GM19467 (cell line): ENCODE measurements around the gene SLC8A3.
"Not testable (repeated sequence)": the region's sequence is repeated elsewhere in the genome, so short reads cannot be mapped to it uniquely, and the experiment has no call there.

Experiments used
- ATAC-seq: cut with Tn5 transposase; IDR thresholded peaks from one replicate; pipeline ENCODE4 v1.9.1; 2021; ENCODE audit warnings: mild to moderate bottlenecking, moderate library complexity; ENCODE audit not compliant: unreplicated experiment

The SLC8A3 gene, protein sequence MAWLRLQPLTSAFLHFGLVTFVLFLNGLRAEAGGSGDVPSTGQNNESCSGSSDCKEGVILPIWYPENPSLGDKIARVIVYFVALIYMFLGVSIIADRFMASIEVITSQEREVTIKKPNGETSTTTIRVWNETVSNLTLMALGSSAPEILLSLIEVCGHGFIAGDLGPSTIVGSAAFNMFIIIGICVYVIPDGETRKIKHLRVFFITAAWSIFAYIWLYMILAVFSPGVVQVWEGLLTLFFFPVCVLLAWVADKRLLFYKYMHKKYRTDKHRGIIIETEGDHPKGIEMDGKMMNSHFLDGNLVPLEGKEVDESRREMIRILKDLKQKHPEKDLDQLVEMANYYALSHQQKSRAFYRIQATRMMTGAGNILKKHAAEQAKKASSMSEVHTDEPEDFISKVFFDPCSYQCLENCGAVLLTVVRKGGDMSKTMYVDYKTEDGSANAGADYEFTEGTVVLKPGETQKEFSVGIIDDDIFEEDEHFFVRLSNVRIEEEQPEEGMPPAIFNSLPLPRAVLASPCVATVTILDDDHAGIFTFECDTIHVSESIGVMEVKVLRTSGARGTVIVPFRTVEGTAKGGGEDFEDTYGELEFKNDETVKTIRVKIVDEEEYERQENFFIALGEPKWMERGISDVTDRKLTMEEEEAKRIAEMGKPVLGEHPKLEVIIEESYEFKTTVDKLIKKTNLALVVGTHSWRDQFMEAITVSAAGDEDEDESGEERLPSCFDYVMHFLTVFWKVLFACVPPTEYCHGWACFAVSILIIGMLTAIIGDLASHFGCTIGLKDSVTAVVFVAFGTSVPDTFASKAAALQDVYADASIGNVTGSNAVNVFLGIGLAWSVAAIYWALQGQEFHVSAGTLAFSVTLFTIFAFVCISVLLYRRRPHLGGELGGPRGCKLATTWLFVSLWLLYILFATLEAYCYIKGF

DNA sequence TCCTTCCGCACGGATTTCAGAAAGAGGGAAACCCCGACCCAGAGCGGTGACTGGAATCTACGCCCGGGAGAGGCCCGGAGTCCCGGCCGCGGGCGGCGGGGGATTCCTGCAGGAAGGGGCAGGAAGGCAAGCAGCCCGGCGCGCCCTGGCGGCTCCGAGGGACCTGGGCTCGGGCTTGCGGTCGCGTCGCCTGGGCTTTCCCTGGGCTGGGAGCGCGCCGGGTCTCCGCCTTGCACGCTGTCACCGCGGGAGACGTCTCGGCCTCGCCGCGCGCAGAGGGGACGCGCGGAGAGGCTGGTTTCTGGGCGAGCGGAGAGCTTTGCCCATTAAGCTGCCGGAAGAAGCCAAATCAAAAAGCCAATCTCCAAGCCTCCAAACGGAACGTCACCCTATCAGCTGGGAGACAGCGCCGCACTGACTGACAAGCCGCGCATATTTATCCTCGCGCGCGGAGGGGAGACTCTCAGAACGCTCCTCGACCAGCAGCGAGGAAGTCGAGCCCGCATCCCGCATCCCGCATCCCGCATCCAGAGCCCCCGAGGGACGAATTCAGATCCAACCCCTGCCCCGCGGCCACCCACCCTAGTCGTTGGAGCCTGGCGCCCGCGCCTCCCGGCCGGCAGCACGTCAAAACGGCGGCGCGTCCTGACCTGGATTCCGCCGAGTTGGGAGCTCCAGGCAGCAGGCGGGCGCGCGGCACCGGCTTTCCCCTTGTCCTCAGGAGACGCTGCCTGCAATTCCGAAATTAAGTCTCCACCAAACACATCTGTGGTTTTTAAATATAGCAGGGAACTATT lies at the start of gene SLC8A3:
TSS of gene SLC8A3 (minus strand) at position 293 of the 797 bp plus-strand sequence. CDS start 20,529 bp downstream, outside the sequence.
- ATAC-seq, result peak; percentile 39

DNA sequence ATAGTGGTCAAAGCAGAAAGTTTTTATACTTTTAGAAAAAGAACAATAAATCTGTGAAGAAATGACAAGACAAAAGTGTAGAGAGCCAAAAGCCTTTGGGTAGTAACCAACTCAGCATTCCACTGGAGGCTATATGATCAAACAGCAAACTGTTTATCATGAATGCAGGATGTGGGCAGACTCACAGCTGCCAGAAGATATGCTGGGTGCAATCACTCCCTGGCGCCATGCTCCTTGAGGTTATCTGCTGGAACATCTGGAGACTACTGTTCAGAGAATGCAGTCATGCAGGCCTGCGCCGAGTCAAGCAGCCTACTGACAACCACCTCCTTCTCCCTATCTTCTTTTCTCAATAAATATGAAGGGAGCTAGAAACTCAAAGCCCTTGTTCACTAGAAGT lies 49.0 kb upstream of the SLC8A3 start:
- ATAC-seq, result no peak

DNA sequence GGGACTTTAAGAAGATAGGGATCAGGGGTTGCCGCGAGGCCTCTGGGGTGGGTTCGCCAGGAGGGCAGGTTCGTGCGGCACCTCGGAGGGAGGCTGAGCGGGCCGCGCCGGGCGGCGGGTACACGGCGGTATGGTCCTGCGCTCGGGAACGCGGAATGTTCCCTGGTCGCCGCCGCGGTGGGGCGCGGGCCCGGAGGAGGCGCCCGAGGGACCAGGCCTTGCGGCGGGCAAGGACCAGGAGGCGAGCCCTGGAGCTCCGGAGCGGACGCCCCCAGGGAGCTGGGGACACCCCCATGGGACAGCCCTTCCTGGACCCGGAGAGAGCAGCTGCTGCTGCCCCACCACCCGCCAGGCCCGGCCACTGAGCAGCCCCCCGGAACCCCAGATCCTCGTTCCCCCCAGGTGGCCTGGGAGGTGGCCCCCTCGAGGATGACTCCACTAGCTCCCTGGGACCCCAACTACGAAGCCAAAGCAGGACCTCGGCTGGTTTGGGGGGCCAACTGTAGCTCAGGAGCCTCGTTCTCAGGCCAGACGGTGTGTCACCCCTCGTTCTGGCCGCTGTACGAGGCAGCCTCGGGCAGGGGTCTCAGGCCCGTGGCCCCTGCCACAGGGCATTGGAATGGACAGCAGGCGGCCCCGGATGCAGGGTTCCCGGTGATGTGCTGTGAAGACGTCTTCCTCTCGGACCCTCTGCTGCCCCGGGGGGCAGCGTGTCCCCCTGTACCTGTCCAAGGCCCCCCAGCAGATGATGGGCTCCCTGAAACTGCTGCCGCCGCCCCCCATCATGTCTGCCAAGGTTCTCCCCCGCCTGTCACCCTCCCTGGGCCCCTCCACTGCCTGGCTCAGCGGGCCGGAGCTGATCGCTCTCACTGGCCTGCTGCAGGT lies 45.6 kb upstream of the SLC8A3 start:
- ATAC-seq, result no peak

DNA sequence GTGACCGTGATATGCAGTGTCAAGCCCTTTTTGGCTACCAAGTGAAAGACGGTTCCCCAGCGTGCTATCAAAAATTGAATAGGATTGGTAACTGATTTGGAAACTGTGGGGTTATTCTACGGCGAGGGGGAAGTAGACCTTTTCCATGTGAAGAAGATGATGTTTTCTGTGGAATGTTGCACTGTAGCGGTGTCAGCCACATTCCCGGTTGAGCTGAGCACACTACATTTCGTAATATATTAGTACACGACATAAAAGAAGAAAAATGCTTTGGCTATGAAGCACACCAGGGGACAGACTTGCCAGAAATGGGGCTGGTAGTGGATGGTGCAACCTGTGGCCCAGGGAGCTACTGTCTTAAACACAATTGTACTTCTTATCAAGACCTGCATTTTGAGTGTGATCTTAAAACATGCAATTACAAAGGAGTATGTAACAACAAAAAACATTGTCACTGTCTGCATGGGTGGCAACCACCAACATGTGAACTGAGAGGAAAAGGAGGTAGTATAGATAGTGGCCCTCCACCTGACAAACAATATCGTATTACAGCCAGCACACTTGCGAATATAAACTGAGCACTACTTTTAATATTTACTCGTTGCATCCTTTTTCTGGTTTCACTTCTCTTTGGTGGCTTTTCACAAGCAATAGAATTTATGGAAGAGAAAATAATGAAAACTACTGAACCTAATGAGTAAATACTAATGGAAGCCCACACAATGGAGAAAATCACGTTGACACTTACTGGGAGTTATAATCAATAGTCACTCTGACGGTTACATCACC lies 43.2 kb upstream of the SLC8A3 start:
- ATAC-seq, result not testable (repeated sequence)

DNA sequence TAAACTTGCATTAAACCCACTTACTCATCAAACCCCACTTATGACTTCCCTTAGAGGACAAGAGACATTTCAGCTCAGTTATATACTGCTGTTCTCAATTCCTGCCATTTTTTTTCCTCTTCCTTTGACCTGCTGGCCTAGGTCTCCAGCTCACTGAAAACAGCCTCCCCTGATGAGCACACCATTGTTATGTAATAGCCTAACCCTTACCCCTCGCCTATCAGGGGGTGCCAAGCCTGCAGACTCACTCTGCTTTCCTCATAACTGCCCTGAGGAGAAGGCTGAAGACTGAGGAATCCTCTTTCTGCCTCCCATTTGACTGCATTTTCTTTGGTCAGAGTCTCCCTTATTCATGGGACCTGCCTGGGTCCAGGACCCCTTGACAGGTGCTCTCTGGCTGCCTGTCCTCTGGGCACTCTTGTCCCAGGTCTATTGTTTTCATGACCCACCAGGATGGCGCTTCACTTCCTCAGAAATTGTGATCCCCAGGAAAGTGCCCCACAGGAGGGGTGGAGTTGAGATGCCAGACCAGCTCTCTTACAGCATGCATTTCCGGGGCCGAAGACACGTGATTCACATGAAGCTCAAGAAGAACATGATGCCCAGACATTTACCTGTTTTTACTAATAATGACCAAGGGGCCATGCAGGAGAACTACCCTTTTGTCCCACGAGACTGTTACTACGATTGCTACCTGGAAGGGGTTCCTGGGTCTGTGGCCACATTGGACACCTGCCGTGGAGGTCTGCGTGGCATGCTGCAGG lies 41.3 kb upstream of the SLC8A3 start:
- not testable (repeated sequence) for ATAC-seq

DNA sequence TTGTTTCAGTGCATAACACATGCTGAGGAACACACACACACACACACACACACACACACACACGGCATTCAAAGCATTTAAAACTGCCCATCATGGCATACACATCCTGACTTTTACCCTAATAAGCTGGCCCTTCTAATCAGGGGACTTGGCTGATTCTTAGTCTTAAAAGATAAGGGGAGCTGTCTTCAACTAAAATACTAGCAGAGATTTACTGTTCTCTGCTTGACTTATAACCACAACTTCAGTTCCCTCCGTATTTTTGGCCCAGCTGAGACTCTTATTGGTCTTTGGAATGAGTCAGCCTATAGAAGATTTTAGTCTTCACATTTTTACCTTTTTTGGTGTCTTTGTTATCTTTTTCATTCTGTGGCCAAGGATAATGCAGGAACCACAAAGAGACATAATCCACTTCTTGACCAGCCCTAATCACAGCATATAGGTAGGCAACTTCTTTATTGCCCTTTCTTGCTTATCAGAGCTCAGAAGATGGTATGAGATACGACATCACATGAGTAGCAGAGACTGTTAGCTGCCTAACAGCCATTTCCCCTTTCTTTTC lies 25.1 kb upstream of the SLC8A3 start:
- no peak for ATAC-seq

DNA sequence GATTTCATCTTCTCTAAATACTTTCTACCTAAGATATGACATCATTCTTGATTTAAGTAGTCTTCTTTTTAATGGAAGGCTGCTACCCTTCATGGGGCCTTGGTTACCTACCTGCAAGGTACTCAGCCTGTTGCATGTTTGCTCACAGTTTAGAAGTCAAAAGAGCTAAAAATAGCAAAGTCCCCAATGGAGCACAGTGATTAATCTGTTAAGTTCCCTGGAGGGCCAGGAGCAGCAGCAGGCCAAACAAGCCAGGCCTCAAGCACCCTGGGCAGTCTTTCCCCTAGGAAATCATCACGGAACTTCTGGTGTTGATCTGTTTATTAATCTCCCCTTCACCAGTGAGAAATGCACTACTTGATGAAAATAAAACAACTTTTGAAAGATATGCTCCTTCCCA lies 24.0 kb upstream of the SLC8A3 start:
- ATAC-seq, result no peak

DNA sequence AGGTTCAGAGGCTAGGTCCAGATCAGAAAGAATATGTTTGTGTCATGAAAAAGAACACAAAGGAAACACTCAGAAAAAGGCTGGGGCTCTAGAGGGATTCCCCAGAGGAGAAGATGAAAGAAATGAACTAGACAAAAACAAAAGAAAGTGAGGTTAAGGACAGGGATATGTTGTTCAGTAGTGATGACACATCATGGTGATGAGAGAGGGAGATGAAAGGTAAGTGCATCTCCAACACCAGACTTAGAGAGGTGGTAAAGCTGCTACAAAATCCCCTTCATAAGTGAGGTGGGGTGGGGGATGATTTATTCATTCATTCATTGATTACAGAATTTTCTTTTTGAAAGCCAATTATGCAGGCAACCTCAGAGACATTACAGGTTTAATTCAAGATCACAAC lies 19.6 kb upstream of the SLC8A3 start:
- ATAC-seq, result no peak

DNA sequence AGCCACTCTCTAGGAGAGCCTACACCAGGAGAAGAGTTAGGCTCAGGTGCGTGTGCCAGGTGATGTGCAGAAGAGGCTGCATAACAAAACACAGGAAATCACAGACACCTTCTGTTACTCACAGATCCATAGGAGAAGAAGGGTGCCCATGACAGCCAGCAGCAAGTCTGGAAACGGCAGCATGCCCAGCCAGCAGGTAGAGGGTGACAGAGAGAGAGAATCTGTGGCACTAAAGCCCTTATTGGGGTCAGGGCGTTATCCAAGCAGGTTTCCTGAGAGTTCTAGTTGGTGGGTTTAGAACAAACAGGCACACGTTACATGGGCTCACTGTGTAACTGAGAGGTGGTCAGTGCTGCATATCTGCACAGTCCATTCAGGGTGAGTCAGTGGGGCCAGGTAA lies 14.9 kb upstream of the SLC8A3 start:
- ATAC-seq, result no peak

DNA sequence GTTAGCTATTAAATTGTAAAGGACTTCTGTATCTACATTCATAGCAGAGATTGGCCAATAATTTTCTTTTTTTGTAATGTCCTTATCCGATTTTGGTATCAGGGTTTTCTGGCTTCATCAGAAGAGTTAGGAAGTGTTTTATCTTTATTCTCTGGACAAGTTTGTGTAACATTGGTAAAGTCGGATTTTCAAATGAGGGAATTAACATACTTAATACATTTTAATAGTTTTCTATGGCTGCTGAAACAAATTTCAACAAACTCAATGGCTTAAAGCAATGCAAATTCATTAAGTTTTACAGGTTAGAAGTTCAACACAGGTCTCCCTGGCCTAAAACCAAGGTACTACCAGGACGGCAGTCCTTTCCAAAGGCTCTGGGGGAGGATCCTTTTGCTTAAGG lies 13.2 kb upstream of the SLC8A3 start:
- ATAC-seq, result no peak

DNA sequence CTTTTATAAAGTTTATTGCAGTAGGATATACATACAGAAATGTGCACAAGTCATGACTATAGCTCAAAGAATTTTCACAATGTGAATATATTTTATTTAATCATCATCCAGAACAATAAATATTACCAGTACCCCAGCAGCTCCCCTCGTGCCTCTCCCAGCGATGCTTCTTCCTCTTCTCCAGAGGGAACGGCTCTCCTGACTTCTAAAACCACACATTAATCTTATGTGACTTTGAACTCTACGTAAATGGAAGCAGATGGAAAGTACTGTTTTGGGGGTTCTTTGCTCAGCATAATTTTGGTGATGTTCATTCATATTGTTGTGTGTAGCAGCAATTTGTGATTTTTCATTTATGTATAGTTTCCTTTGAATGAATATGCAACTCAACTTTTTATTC lies 4.6 kb upstream of the SLC8A3 start:
- ATAC-seq, result no peak

DNA sequence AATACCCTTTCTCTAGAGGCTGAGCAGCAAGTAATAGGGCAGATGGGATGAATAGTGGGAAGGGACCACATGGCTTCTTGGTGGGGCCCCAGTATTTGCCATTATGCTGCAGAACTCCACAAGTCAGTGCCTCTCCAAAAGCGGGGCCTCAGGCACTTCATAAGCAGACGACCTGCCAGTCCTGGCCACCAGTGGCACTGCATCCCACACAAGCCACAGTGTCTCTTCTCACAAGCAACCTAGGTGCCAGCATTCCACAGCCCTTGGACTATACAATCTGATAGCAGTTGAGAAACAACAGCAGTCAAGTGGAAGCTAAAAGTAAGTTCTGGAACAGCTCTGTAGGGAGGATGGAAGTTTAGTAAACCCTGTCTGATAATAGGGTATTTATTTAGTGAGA lies 4.2 kb upstream of the SLC8A3 start:
- no peak for ATAC-seq

DNA sequence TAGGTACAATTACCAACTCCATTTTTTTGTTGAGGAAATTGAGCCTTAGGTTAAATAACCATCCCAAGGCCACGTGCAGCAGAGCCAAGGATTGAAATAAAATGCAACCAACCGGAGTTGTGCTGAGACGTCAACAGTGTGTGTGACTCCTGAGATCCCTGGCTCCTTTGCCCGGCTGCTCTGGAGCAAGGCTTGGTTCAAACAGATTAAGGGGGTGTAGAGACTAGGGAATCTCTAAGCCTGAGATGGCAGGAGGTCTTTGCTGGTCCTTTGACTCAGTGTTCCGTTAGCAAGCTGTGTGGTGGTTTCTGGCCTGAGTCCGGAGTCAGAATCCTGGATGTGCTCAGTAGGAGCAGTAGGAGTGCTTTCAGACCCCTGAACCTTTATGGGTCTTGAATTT lies 1.4 kb upstream of the SLC8A3 start:
- no peak for ATAC-seq

DNA sequence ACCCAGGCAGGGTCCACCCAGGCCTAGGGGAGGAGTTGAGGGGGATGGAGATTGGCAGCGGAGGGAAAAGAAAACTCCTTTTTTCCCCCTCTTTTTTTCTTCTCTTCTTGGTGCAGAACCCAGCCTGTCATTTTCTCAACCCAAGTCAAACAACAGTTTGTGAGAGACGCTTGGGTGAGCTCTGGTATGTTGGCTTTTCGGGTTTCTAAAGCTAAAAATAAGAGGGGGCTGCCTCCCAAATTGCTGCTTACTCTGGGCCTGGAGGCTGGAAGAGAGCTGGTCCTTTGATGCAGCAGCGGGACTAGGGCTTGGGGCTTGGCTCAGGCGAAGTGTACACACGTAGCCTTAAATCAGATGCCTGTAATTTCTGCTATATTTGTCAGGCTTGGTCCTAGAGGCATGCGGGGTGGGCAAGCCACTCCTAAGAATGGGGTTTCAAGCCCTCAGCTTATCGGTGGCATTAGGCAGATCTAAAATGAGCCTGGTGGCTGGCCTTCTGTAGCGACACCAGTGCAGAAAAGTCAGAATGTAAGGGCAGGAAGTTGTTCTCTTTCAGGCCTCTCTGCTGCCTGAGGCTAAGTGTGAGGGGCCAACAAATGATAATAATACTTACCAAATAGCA lies 816 bp upstream of the SLC8A3 start:
- ATAC-seq, result no peak

DNA sequence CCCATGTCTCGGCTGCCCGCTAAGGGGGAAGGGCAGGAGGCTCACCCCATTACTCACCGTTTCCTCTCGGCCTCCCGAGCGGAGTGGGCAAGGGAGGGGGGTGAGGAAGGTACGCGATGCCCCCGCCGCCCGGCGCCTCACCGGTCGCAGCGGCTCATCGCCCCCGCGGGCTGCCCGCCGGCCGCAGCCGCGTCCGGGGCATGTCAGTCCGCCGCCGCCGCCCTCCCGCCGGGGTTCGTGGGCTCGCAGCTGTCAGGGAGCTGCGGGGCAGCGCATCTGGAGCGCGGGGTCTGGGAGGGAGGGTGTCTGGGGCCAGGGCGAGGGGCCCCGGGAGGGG lies 461 bp downstream of the SLC8A3 start:
- ATAC-seq, result no peak

DNA sequence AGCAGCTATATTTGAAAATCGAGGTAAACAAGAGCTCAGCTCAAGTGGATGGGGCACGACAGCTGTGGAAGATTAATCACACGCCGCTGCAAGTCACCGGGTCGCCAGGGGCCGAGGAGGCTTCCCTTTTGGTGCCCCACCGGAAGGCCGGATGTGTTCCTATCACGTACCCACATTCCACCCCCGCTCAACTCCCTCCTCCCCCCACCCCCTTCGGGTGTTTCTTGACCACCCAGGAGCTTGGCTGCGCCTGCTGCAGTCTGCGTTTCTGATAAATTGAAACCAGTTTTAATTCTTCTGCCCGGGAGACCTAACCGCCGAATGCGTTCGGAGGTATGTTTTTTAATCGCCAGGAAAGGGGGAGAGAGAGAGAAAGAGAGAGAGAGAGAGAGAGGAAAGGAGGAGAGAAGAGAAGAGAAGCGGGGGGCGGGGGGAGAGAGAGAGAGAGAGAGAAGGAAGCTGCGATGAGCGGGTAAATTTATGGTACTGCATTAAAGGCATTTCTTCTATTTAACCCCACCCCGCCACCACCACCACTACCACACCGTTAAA lies 1.8 kb downstream of the SLC8A3 start:
- no peak for ATAC-seq

DNA sequence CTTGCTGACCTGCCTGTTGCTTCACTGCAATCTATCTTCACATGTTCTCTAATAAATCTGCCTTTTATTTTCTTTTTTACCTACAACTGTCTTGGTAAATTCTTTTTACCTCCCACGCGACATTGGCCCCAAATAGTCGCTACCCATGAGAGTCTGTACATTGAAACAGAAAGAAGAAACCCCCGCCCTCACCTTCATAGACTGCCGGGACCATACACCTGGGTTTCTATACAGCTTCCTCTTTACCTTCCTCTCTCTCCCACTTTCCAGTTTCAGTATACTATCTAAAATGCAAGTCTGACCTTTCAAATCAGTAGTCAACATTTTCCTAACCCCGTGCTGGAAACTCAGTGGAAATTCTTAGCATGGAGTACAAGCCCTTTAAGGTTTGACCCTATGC lies 4.8 kb downstream of the SLC8A3 start:
- ATAC-seq, result no peak

DNA sequence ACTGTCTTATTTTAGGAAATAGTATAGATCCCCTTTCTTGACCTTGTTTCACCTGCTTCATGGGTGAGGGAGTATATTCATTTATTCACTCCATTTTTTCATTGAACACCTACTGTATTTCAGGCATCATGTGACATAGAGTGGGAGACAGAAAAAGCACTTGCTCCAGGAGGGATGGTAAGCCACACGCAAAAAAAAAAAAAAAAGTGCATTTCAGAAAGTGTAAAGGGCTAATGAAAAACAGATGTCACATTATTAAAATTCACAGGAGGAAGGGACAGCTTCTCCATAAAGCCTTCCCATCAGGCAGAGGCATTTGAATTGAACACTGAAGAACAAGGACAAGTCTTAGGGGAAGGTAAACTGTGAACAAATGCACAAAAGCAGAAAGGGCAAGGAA lies 7.5 kb downstream of the SLC8A3 start:
- ATAC-seq, result no peak
